Measurements from ENCODE around the gene TM4SF4.

- TF ChIP-seq CTCF (conservative IDR thresholded peaks at IDR 0.05 in 1 of 2, IDR thresholded peaks at IDR 0.05 in 1 of 2; ENCODE audit: low read depth in 1 of 2, low read length in 2 of 2) (no peak), EZH2 (IDR thresholded peaks at IDR 0.05; ENCODE audit: low read length, missing control alignments) (no peak)
These were observed 6.6 kb downstream of the TM4SF4 start for GRCh38 chr3:149481056-149481455.
